Measurements from ENCODE around the gene ALKAL2. TPM values are rescaled to one million over a fixed set of nuclear protein-coding genes. Genes with fewer than 3 reads are reported as not detected.

ALKAL2 gene
- polyA plus RNA-seq, 1 of the 3 experiments (the other 2 are of a cell fraction) = not detected

GRCh38 chr2:231521-232185 is 56.2 kb downstream of the ALKAL2 start:
- 90% methylated on average over 9 of the region's 9 CpGs for WGBS (ENCODE audit: low lambda C conversion rate)
- ChIA-PET POLR2A (no interaction called here), CTCF (no interaction called here)
- H3K9me3 ChIP-seq = no peaks in the 10 kb centered on the region
- no peak overlapping the region for H3K9ac ChIP-seq
- H3K4me3 ChIP-seq (ENCODE audit: low read depth in 2 of 2, low read length in 1 of 2) = no peak overlapping the region
- no peak overlapping the region for H3K4me2 ChIP-seq
- no peaks in the 10 kb centered on the region for H4K20me1 ChIP-seq (ENCODE audit: insufficient read depth)
- peaks cover 21 to 27% of the 10 kb centered on the region in 2 experiments for H3K36me3 ChIP-seq (replicated peaks in 1 of 2; ENCODE audit: control insufficient read depth in 1 of 2, insufficient read depth in 2 of 2, low read length in 1 of 2)
- no peak overlapping the region for H2AFZ ChIP-seq (ENCODE audit: low read depth)
- no peak overlapping the region for H3K27ac ChIP-seq (ENCODE audit: low read depth in 2 of 2, low read length in 1 of 2)
- no peaks in the 10 kb centered on the region for H3K9me2 ChIP-seq
- H3K4me1 ChIP-seq (ENCODE audit: control insufficient read depth in 1 of 2, insufficient read depth in 2 of 2, low read depth in 1 of 2, low read length in 1 of 2) = no peaks in the 10 kb centered on the region; a peak in 1 of 4 replicates
- no peaks in the 10 kb centered on the region for H3K79me2 ChIP-seq (ENCODE audit: insufficient read depth)
- no peak for DNase-seq
- no peaks in the 10 kb centered on the region for H3F3A ChIP-seq (replicated peaks; ENCODE audit: insufficient read depth)
- H3K27me3 ChIP-seq (ENCODE audit: insufficient read depth) = no peaks in the 10 kb centered on the region
- no peak for TF ChIP-seq USF1 (IDR thresholded peaks at IDR 0.05; ENCODE audit: borderline replicate concordance, low read depth)
- no peak for TF ChIP-seq FOXM1 (IDR thresholded peaks at IDR 0.05; ENCODE audit: low read depth)
- TF ChIP-seq IRF3 (IDR thresholded peaks at IDR 0.05; ENCODE audit: low read depth, low read length) = no peak
- TF ChIP-seq ZBTB33 (IDR thresholded peaks at IDR 0.05; ENCODE audit: borderline replicate concordance, low read depth) = no peak
- TF ChIP-seq RAD21 (IDR thresholded peaks at IDR 0.05; ENCODE audit: low read length) = no peak
- TF ChIP-seq NFIC (IDR thresholded peaks at IDR 0.05; ENCODE audit: borderline replicate concordance) = no peak
- TF ChIP-seq NRF1 (IDR thresholded peaks at IDR 0.05; ENCODE audit: low read depth, low read length) = no peak
- TF ChIP-seq MAX (IDR thresholded peaks at IDR 0.05; ENCODE audit: low read depth) = no peak
- no peak for TF ChIP-seq EZH2phosphoT487 (IDR thresholded peaks at IDR 0.05; ENCODE audit: borderline replicate concordance, low read depth)
- TF ChIP-seq RCOR1 (IDR thresholded peaks at IDR 0.05; ENCODE audit: low read length) = no peak
- TF ChIP-seq YY1 (IDR thresholded peaks at IDR 0.05; ENCODE audit: low read depth) = no peak
- no peak for TF ChIP-seq RFX5 (IDR thresholded peaks at IDR 0.05; ENCODE audit: low read length)
- TF ChIP-seq ELF1 (IDR thresholded peaks at IDR 0.05) = no peak
- no peak for TF ChIP-seq REST (IDR thresholded peaks at IDR 0.05; ENCODE audit: low read depth, low read length)

Other genes with a start within 250 kb of the ALKAL2 start
- not detected in 2 replicates for gene FAM110C, start 241.6 kb downstream of the ALKAL2 start, polyA plus RNA-seq (2012; rRNA removed)
- 22.7 and 28.2 TPM in 2 replicates for gene SH3YL1, start 24.1 kb downstream of the ALKAL2 start, polyA plus RNA-seq (2012; rRNA removed)
- 88.9 and 108 TPM in 2 replicates for gene ACP1, start 23.1 kb downstream of the ALKAL2 start, polyA plus RNA-seq (2012; rRNA removed)

Measured in SK-N-SH (cell line).